Measurements from ENCODE around the gene ASPSCR1.

Gene ASPSCR1

GRCh38 chr17:81984773-81985410 lies 7.5 kb downstream of the ASPSCR1 start:
- no peak for DNase-seq

- no peak for DNase-seq
These were observed 9.2 kb downstream of the ASPSCR1 start for GRCh38 chr17:81986606-81987005.

- DNase-seq: no peak
These were observed 9.8 kb downstream of the ASPSCR1 start for GRCh38 chr17:81987161-81987770.

GRCh38 chr17:81990836-81991683 lies 13.6 kb downstream of the ASPSCR1 start:
- no peak for DNase-seq

- DNase-seq: no peak
These were observed 14.4 kb downstream of the ASPSCR1 start for GRCh38 chr17:81991684-81992305.

- no peak for DNase-seq
These were observed 15.1 kb downstream of the ASPSCR1 start for GRCh38 chr17:81992306-81993102.

- DNase-seq: no peak
These were observed 16.5 kb downstream of the ASPSCR1 start for GRCh38 chr17:81993729-81994592.

GRCh38 chr17:81994593-81995462 lies 17.4 kb downstream of the ASPSCR1 start:
- no peak for DNase-seq

GRCh38 chr17:81995463-81996231 lies 18.2 kb downstream of the ASPSCR1 start:
- DNase-seq: no peak

GRCh38 chr17:81996232-81996756 lies 18.9 kb downstream of the ASPSCR1 start:
- no peak for DNase-seq

GRCh38 chr17:81996757-81997441 lies 19.5 kb downstream of the ASPSCR1 start:
- no peak for DNase-seq

- DNase-seq: no peak
These were observed 20.8 kb downstream of the ASPSCR1 start for GRCh38 chr17:81998212-81998611.

- no peak for DNase-seq
These were observed 21.4 kb downstream of the ASPSCR1 start for GRCh38 chr17:81998691-81999438.

GRCh38 chr17:81999587-81999975 lies 22.2 kb downstream of the ASPSCR1 start:
- no peak for DNase-seq

GRCh38 chr17:81999976-82000802 lies 22.8 kb downstream of the ASPSCR1 start:
- DNase-seq: no peak

GRCh38 chr17:82000803-82001570 lies 23.6 kb downstream of the ASPSCR1 start:
- DNase-seq: no peak
